Tibial artery (tissue), 4 donors: ENCODE data around the gene APP.
"Not testable (repeated sequence)": the region's sequence is repeated elsewhere in the genome, so short reads cannot be mapped to it uniquely, and the experiment has no call there.

Experiments
- DNase-seq, 2 donors: peaks; one replicate each; pipeline ENCODE4 v3.0.0-alpha.2; 2019
- H3K27ac ChIP-seq, 2 donors: fragments of 200-600 bp; sonication (generic) in 1 of 2; 1 replicate in 1 of 2; 2 replicates in 1 of 2; pipeline ENCODE4 v1.5.1; 2018 to 2019; ENCODE audit warnings: mild to moderate bottlenecking in 1 of 2
- H3K27me3 ChIP-seq, 2 donors: fragments of 200-600 bp; sonication (generic) in 1 of 2; one replicate each; pipeline versions ENCODE4 v1.5.1 to v1.6.0; 2016 to 2019
- H3K36me3 ChIP-seq, 3 donors: fragments of 200-600 bp; sonication (generic) in 2 of 3; one replicate each; pipeline ENCODE4 v1.5.1; 2016 to 2019; ENCODE audit warnings: mild to moderate bottlenecking in 2 of 3
- H3K4me1 ChIP-seq, 4 donors: fragments of 200-600 bp; sonication (generic) in 2 of 4; 1 replicate in 3 of 4; 2 replicates in 1 of 4; pipeline ENCODE4 v1.5.1; 2016 to 2019
- H3K4me3 ChIP-seq, 2 donors: fragments of 200-600 bp; sonication (generic) in 1 of 2; 1 replicate in 1 of 2; 2 replicates in 1 of 2; pipeline ENCODE4 v1.5.1; 2018 to 2019; ENCODE audit warnings: mild to moderate bottlenecking in 2 of 2
- H3K9me3 ChIP-seq, 3 donors: fragments of 200-600 bp; sonication (generic) in 1 of 3; one replicate each; pipeline ENCODE4 v1.5.1; 2016 to 2019
- CTCF ChIP-seq, 2 experiments: fragments of 200-600 bp in 1 of 2; fragments of 450-650 bp in 1 of 2; IDR thresholded peaks; one replicate each; pipeline ENCODE4 v1.5.1; 2017 to 2019; ENCODE audit warnings: antibody characterized with exemption in 2 of 2, mild to moderate bottlenecking in 1 of 2, moderate library complexity in 1 of 2
- intact Hi-C: fragments of 100-400 bp; cut with DNase I; formaldehyde crosslinking; loops from one replicate; pipeline ENCODE4 v1.15.0; 2023; ENCODE audit warnings: low total_unique reads

APP gene

GRCh38 chr21:26032263-26032662 lies 138.3 kb downstream of the APP start:
- no peaks in the 10 kb centered on the region for H3K9me3 ChIP-seq
- TF ChIP-seq CTCF (IDR thresholded peaks at IDR 0.05) = no peak
- no peaks in the 10 kb centered on the region for H3K27me3 ChIP-seq
- intact Hi-C loops = no loop called here
- H3K27ac ChIP-seq = no peak overlapping the region
- no peak overlapping the region for H3K4me3 ChIP-seq
- no peak for DNase-seq
- peaks cover 0 to 14% (median 0%) of the 10 kb centered on the region in 3 donors for H3K36me3 ChIP-seq
- H3K4me1 ChIP-seq = no peaks in the 10 kb centered on the region

- H3K27ac ChIP-seq = no peak overlapping the region
- H3K4me3 ChIP-seq = no peak overlapping the region
- no peaks in the 10 kb centered on the region for H3K4me1 ChIP-seq
- DNase-seq = no peak
- no peaks in the 10 kb centered on the region for H3K9me3 ChIP-seq
- H3K27me3 ChIP-seq = no peaks in the 10 kb centered on the region
- intact Hi-C loops = no loop called here
- TF ChIP-seq CTCF (IDR thresholded peaks at IDR 0.05) = no peak
- H3K36me3 ChIP-seq = peaks cover 0 to 14% (median 0%) of the 10 kb centered on the region in 3 donors
These were observed 142.4 kb downstream of the APP start for GRCh38 chr21:26028183-26028582.

GRCh38 chr21:26027696-26028095 lies 142.9 kb downstream of the APP start:
- Histone ChIP-seq H3K27ac (no peak overlapping the region), H3K4me1 (no peaks in the 10 kb centered on the region), H3K4me3 (no peak overlapping the region), H3K36me3 (peaks cover 0 to 9% (median 0%) of the 10 kb centered on the region in 3 donors), H3K9me3 (no peaks in the 10 kb centered on the region), H3K27me3 (no peaks in the 10 kb centered on the region)
- no peak for TF ChIP-seq CTCF (IDR thresholded peaks at IDR 0.05)
- no peak for DNase-seq
- intact Hi-C loops = no loop called here

- Histone ChIP-seq H3K27ac (no peak overlapping the region), H3K36me3 (peaks cover 11 to 18% (median 11%) of the 10 kb centered on the region in 3 donors), H3K4me1 (no peaks in the 10 kb centered on the region), H3K27me3 (no peaks in the 10 kb centered on the region), H3K4me3 (no peak overlapping the region), H3K9me3 (no peaks in the 10 kb centered on the region)
- no peak for TF ChIP-seq CTCF (IDR thresholded peaks at IDR 0.05)
- intact Hi-C loops = no loop called here
- no peak for DNase-seq
These were observed 144.7 kb downstream of the APP start for GRCh38 chr21:26025536-26026512.

GRCh38 chr21:26023406-26023805 lies 147.2 kb downstream of the APP start:
- H3K36me3 ChIP-seq = peaks cover 10 to 20% (median 14%) of the 10 kb centered on the region in 3 donors
- H3K27me3 ChIP-seq, H3K4me3 ChIP-seq, H3K9me3 ChIP-seq, intact Hi-C loops, DNase-seq, H3K4me1 ChIP-seq, H3K27ac ChIP-seq: not testable (repeated sequence)

GRCh38 chr21:26022598-26023337 lies 147.8 kb downstream of the APP start:
- peaks cover 10 to 20% (median 14%) of the 10 kb centered on the region in 3 donors for H3K36me3 ChIP-seq
- H3K4me3 ChIP-seq, DNase-seq, H3K27me3 ChIP-seq, intact Hi-C loops, H3K9me3 ChIP-seq, H3K27ac ChIP-seq, H3K4me1 ChIP-seq: not testable (repeated sequence)
